Activated CD8-positive, alpha-beta memory T cell treated with anti-CD3 and anti-CD28 coated beads, Interleukin-2, amount 50 U/mL, for 4 hours (primary cell): ENCODE data around the gene GRAMD2A.
A peak's percentile ranks its signal among the peaks of the same experiment; 100 is the strongest.

Experiments used
- DNase-seq: peaks from one replicate; pipeline ENCODE4 v3.0.0-alpha.2; 2020

The GRAMD2A gene

GRCh38 chr15:72166716-72167417 is 30.7 kb downstream of the GRAMD2A start:
- no peak for DNase-seq

GRCh38 chr15:72163719-72164118 is 33.9 kb downstream of the GRAMD2A start:
- DNase-seq, result no peak

GRCh38 chr15:72162569-72162968 is 35.0 kb downstream of the GRAMD2A start:
- no peak for DNase-seq

- DNase-seq, result no peak
Observed at GRCh38 chr15:72161361-72162132, 36.0 kb downstream of the GRAMD2A start.

- DNase-seq, result no peak
Observed at GRCh38 chr15:72160696-72161245, 36.8 kb downstream of the GRAMD2A start.

- DNase-seq, result no peak
Observed at GRCh38 chr15:72156928-72157327, 40.7 kb downstream of the GRAMD2A start.

GRCh38 chr15:72155635-72156616 is 41.7 kb downstream of the GRAMD2A start:
- DNase-seq, result peak; percentile 84

GRCh38 chr15:72155003-72155621 is 42.5 kb downstream of the GRAMD2A start:
- DNase-seq, result no peak

GRCh38 chr15:72154316-72154715 is 43.3 kb downstream of the GRAMD2A start:
- DNase-seq, result no peak

GRCh38 chr15:72153269-72154000 is 44.2 kb downstream of the GRAMD2A start:
- DNase-seq, result no peak

- DNase-seq, result no peak
Observed at GRCh38 chr15:72147418-72147817, 50.2 kb downstream of the GRAMD2A start.

- DNase-seq, result no peak
Observed at GRCh38 chr15:72146934-72147333, 50.7 kb downstream of the GRAMD2A start.

GRCh38 chr15:72146221-72146620 is 51.4 kb downstream of the GRAMD2A start:
- no peak for DNase-seq

GRCh38 chr15:72141171-72142084 is 56.2 kb downstream of the GRAMD2A start:
- DNase-seq, result no peak

- DNase-seq, result no peak
Observed at GRCh38 chr15:72140088-72140487, 57.5 kb downstream of the GRAMD2A start.

- no peak for DNase-seq
Observed at GRCh38 chr15:72139667-72140066, 57.9 kb downstream of the GRAMD2A start.

- DNase-seq, result no peak
Observed at GRCh38 chr15:72136170-72137051, 61.2 kb downstream of the GRAMD2A start.

GRCh38 chr15:72135719-72136118 is 61.9 kb downstream of the GRAMD2A start:
- no peak for DNase-seq

- DNase-seq, result no peak
Observed at GRCh38 chr15:72133211-72133610, 64.4 kb downstream of the GRAMD2A start.
